ENCODE data around the gene GAS6. TPM values are rescaled to one million over a fixed set of nuclear protein-coding genes. Genes with fewer than 3 reads are reported as not detected.
A peak's percentile ranks its signal among the peaks of the same experiment; 100 is the strongest.

Gene GAS6
- total and polyA plus RNA-seq, 2 experiments from 2014 or later: 822 to 1,035 TPM

DNA sequence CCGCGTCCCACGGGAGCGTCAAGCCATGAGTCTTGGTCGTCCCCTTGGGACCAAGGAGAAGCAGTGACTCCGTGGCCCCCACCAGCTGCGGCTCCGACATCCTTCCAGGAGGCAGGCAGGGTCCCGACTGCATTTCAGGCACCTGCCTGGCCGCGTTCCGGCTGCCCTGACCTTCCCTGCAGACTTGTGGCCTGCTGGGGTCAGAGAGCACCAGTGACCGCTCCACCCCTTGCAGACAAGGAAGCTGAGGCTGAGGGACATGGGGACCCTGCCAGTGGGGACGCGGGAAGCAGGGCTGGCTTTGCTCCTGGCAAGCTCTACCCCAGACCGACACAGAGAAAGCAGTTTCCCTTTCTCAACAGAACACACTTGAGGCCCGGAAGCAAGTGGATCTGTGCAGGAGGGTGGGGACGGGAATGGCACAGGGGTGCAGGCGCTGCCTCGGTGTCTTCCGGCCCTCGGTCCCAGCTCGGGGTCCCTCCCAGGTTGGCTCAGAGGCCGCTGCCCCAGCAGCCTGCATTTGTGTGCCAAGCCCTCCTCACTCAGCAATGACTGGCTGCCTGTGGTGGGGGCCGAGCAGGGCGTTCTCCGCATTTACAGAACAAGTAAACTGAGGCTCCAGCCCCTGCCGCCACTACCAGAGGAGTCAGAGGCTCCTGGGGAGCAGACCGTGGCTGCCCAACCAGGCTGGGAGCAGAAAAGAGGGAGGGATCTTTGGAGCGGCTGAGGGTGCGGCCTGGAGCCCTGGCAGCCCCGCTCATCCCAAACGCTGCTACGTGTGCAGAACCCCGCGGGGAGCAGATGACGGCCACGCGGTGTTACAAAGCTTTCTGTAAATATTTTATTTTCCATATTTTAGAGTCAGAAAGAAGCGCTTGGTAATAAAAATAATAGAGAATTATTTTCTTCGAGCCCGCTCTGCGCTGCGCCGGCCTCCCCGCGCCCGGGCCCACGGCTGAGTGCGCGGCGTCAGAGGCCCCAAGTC is 43.9 kb downstream of the GAS6 start:
- DNase-seq: peak; percentile 75
- Histone ChIP-seq H3K27ac (peak overlapping the region; percentile 93), H3K4me3 (peak overlapping the region; percentile 25), H2AFZ (no peak overlapping the region), H3K9ac (peak overlapping the region; percentile 72), H3F3A (ENCODE audit: insufficient read depth) (peaks cover 50% of the 10 kb centered on the region), H3K9me3 (ENCODE audit: low read depth) (no peaks in the 10 kb centered on the region), H3K4me2 (ENCODE audit: unreplicated experiment) (peak overlapping the region; percentile 70), H3K4me1 (ENCODE audit: insufficient read depth) (peaks cover 33% of the 10 kb centered on the region), H4K20me1 (ENCODE audit: insufficient read depth) (no peaks in the 10 kb centered on the region), H3K9me2 (ENCODE audit: insufficient read depth) (no peaks in the 10 kb centered on the region), H3K79me2 (ENCODE audit: insufficient read depth) (no peaks in the 10 kb centered on the region; the same call in 1 of the 2 replicates), H3K27me3 (replicated peaks; ENCODE audit: insufficient read depth) (no peaks in the 10 kb centered on the region), H3K36me3 (ENCODE audit: low read depth) (peaks cover 26% of the 10 kb centered on the region)
- WGBS, 2 experiments (ENCODE audit: low coverage in 1 of 2, low lambda C conversion rate in 2 of 2, missing lambda C conversion rate in 2 of 2): 38 to 43% methylated on average over 49 to 52 of the region's 52 CpGs
- TF ChIP-seq EZH2phosphoT487 (IDR thresholded peaks at IDR 0.05; ENCODE audit: insufficient read depth, low read depth) (no peak), EZH2 (IDR thresholded peaks at IDR 0.05; ENCODE audit: insufficient read depth, poor library complexity, severe bottlenecking) (no peak)
- in situ Hi-C loops (cut with MboI): no loop called here

DNA sequence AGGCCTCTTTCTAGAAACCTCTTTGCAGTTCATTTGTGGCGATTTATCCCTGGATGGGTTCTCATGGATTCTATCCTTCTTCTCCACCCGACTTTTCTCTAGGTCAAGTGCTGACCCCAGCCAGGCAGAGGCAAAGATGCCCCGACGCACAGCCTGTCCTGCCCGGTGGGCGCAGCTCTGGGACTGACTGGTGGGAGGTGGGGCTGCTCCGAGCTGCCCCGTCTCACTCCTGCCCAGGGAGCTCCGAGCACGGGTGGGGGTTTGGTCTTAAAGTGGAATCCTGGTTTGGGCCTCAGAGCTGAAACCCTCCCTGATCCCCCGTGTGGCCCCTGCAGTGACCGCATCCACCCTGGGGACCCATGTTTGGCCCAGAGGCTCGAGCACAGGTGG is 44.5 kb downstream of the GAS6 start:
- Histone ChIP-seq H3K9ac (no peak overlapping the region), H4K20me1 (ENCODE audit: insufficient read depth) (no peaks in the 10 kb centered on the region), H3K4me2 (ENCODE audit: unreplicated experiment) (no peak overlapping the region), H3K27me3 (replicated peaks; ENCODE audit: insufficient read depth) (no peaks in the 10 kb centered on the region), H3K9me3 (ENCODE audit: low read depth) (no peaks in the 10 kb centered on the region), H3K4me1 (ENCODE audit: insufficient read depth) (peaks cover 35% of the 10 kb centered on the region), H3K36me3 (ENCODE audit: low read depth) (peaks cover 20% of the 10 kb centered on the region), H3K27ac (0 out of 2 replicates have a peak overlapping the region, but pooled peaks have one; percentile 93), H3K79me2 (ENCODE audit: insufficient read depth) (no peaks in the 10 kb centered on the region; the same call in 1 of the 2 replicates), H2AFZ (no peak overlapping the region), H3K9me2 (ENCODE audit: insufficient read depth) (no peaks in the 10 kb centered on the region), H3F3A (ENCODE audit: insufficient read depth) (peaks cover 45% of the 10 kb centered on the region), H3K4me3 (no peak overlapping the region)
- WGBS, 2 experiments (ENCODE audit: low coverage in 1 of 2, low lambda C conversion rate in 2 of 2, missing lambda C conversion rate in 2 of 2): 82 to 83% methylated on average over 13 of the region's 13 CpGs
- in situ Hi-C loops (cut with MboI): no loop called here
- TF ChIP-seq EZH2 (IDR thresholded peaks at IDR 0.05; ENCODE audit: insufficient read depth, poor library complexity, severe bottlenecking) (no peak), EZH2phosphoT487 (IDR thresholded peaks at IDR 0.05; ENCODE audit: insufficient read depth, low read depth) (no peak)
- DNase-seq: no peak

DNA sequence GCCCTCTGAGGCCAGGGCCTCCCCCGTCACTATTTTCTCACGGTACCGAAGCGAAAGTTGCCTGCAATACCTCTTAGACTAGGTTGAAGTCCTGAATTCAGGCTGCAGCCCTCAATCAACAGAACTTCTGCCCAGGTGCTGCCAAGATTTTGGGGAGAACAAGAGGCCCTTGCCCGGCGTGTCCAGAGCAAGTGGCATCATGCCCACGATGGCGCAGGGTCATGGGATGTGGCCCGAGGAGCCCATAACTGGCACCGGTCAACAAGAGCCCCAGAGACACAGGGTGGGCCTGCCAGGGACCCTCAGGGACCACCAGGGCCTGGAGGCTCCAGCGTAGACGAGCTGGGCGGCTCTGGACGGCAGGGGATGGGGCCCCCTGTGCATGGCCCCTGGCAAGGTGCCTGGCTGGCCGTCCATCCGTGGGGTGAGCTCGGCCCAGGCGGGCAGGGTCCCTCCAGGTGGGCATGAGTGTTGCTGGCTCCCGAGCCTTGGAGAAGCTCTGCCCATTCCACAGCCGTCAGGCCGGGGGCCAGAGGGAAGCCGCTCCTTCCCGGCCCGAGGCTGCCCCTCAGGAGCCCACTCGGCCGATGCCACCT is 45.1 kb downstream of the GAS6 start:
- Histone ChIP-seq H4K20me1 (ENCODE audit: insufficient read depth) (no peaks in the 10 kb centered on the region), H3K4me1 (ENCODE audit: insufficient read depth) (peaks cover 40% of the 10 kb centered on the region), H3K4me3 (no peak overlapping the region), H3K9ac (no peak overlapping the region), H3K27me3 (replicated peaks; ENCODE audit: insufficient read depth) (no peaks in the 10 kb centered on the region), H3K79me2 (ENCODE audit: insufficient read depth) (no peaks in the 10 kb centered on the region; the same call in 1 of the 2 replicates), H3K4me2 (ENCODE audit: unreplicated experiment) (no peak overlapping the region), H3K9me3 (ENCODE audit: low read depth) (no peaks in the 10 kb centered on the region), H3K27ac (no peak overlapping the region), H3K36me3 (ENCODE audit: low read depth) (peaks cover 20% of the 10 kb centered on the region), H3K9me2 (ENCODE audit: insufficient read depth) (no peaks in the 10 kb centered on the region), H2AFZ (no peak overlapping the region), H3F3A (ENCODE audit: insufficient read depth) (peaks cover 44% of the 10 kb centered on the region)
- TF ChIP-seq EZH2 (IDR thresholded peaks at IDR 0.05; ENCODE audit: insufficient read depth, poor library complexity, severe bottlenecking): no peak
- TF ChIP-seq EZH2phosphoT487 (IDR thresholded peaks at IDR 0.05; ENCODE audit: insufficient read depth, low read depth): no peak
- in situ Hi-C loops (cut with MboI): no loop called here
- 97 to 98% methylated on average over 22 to 25 of the region's 26 CpGs for WGBS, 2 experiments (ENCODE audit: low coverage in 1 of 2, low lambda C conversion rate in 2 of 2, missing lambda C conversion rate in 2 of 2)
- DNase-seq: no peak

DNA sequence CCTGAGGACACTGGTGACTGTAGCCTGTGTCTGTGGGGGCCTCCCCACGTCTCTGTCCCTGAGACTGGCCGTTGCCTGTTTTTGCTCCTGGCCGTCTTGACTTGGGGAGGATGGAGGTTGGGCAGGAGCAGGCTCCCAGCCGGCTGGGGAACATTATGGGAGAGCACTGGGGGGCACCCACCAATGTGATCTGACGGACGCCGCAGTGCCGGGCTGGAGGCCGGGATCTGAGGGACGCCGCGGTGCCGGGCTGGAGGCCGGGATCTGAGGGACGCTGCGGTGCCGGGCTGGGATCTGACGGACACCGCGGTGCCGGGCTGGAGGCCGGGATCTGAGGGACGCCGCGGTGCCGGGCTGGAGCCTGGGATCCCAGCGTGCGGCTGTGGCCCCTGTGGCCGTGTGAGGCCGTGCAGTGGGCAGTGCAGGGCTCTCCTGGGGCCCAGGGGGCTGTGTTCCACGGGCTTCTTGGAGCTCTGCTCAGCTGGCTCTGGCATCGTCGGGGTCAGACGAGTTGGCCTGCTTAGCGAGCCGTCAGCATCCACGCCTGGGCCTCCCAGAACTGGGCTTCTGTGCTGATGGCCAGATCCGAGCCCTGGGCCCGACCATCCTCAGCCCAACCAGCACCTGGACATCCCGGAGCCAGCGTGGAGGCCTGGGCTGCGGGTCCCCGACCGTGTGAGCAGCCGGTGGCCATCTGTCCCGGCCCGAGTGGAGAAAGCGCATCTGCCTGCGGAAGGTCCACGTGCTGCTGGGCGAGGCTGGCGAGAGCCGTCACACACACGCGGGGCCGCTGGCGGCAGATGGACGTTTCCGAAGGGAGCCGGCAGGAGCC is 45.8 kb downstream of the GAS6 start:
- Histone ChIP-seq H3K4me3 (no peak overlapping the region), H3K79me2 (ENCODE audit: insufficient read depth) (no peaks in the 10 kb centered on the region; the same call in 1 of the 2 replicates), H2AFZ (no peak overlapping the region), H3F3A (ENCODE audit: insufficient read depth) (peaks cover 43% of the 10 kb centered on the region), H3K9me3 (ENCODE audit: low read depth) (no peaks in the 10 kb centered on the region), H3K4me1 (ENCODE audit: insufficient read depth) (peaks cover 40% of the 10 kb centered on the region), H3K9me2 (ENCODE audit: insufficient read depth) (no peaks in the 10 kb centered on the region), H3K9ac (peak overlapping the region; percentile 31; the same call in 1 of the 2 replicates), H3K27ac (peak overlapping the region; percentile 62), H3K27me3 (replicated peaks; ENCODE audit: insufficient read depth) (no peaks in the 10 kb centered on the region), H3K4me2 (ENCODE audit: unreplicated experiment) (no peak overlapping the region), H3K36me3 (ENCODE audit: low read depth) (peaks cover 16% of the 10 kb centered on the region), H4K20me1 (ENCODE audit: insufficient read depth) (no peaks in the 10 kb centered on the region)
- TF ChIP-seq EZH2phosphoT487 (IDR thresholded peaks at IDR 0.05; ENCODE audit: insufficient read depth, low read depth) (no peak), EZH2 (IDR thresholded peaks at IDR 0.05; ENCODE audit: insufficient read depth, poor library complexity, severe bottlenecking) (no peak)
- in situ Hi-C loops (cut with MboI): no loop called here
- WGBS, 2 experiments (ENCODE audit: low coverage in 1 of 2, low lambda C conversion rate in 2 of 2, missing lambda C conversion rate in 2 of 2): 83 to 85% methylated on average over 41 to 50 of the region's 60 CpGs
- peak; percentile 31 for DNase-seq

Measured in GM23248 (cell line).